GM13976 (cell line): ENCODE data around the gene MAP3K4.

Experiments used
- DNase-seq: peaks from one replicate; pipeline ENCODE4 v3.0.0; 2012; ENCODE audit warnings: low spot score
- in situ Hi-C: fragments of 300-500 bp; cut with MboI; formaldehyde crosslinking; loops from one replicate; pipeline ENCODE4 v1.12.0; 2022; ENCODE audit warnings: low sequenced_read_pairs, mixed read lengths, inconsistent platforms; ENCODE audit not compliant: unreplicated experiment
- TF ChIP-seq, protein P1 (sequence below): IDR thresholded peaks from 2 replicates; pipeline ENCODE4 v1.5.1; 2012; ENCODE audit warnings: borderline replicate concordance, mild to moderate bottlenecking; ENCODE audit not compliant: insufficient read depth; ENCODE audit errors: extremely low read depth, missing control alignments, control extremely low read depth

MAP3K4 gene

GRCh38 chr6:161074496-161075121, 83.0 kb downstream of the MAP3K4 start:
- TF ChIP-seq, protein P1, sequence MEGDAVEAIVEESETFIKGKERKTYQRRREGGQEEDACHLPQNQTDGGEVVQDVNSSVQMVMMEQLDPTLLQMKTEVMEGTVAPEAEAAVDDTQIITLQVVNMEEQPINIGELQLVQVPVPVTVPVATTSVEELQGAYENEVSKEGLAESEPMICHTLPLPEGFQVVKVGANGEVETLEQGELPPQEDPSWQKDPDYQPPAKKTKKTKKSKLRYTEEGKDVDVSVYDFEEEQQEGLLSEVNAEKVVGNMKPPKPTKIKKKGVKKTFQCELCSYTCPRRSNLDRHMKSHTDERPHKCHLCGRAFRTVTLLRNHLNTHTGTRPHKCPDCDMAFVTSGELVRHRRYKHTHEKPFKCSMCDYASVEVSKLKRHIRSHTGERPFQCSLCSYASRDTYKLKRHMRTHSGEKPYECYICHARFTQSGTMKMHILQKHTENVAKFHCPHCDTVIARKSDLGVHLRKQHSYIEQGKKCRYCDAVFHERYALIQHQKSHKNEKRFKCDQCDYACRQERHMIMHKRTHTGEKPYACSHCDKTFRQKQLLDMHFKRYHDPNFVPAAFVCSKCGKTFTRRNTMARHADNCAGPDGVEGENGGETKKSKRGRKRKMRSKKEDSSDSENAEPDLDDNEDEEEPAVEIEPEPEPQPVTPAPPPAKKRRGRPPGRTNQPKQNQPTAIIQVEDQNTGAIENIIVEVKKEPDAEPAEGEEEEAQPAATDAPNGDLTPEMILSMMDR: no peak
- DNase-seq: no peak
- in situ Hi-C loops: no loop called here

- no peak for DNase-seq
- TF ChIP-seq, protein P1: no peak
Observed at GRCh38 chr6:161076181-161076677, 84.7 kb downstream of the MAP3K4 start.

GRCh38 chr6:161079566-161080262, 88.1 kb downstream of the MAP3K4 start:
- DNase-seq: no peak
- TF ChIP-seq, protein P1: no peak
- in situ Hi-C loops: no loop called here

More at GRCh38 chr6:161076181-161076677, 84.7 kb downstream of the MAP3K4 start:
- in situ Hi-C loops: no loop called here

DNA sequence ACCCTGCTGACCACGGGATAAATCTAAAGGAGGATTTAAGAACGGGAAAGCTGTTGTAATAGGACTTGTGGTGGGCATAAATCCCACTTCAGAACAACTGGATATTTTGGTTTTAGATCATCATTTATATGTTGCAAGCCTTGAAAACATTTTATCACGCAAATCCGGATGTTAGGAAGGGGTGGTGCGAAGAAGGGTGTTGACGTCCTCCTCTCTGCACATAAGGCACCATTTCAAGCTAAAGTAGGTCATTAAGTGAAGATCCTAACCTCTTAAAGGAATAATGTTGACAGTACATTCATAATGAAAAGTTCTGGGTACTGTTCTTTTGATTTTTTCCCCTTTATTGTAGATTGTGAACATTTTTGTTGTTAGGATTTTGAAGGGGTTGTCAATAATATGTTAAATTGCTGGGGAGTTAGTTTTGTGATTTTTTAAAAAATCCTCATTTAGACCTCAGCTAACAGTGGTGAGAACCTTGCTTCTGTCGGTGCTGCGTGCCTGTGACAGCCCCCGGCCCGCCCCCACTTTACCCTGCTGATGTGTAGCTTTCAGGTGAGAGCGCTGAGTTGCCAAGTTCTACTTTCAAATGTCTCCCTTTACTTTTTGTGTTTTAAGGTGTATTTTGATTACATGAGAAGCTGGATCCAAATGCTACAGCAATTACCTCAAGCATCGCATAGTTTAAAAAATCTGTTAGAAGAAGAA, 88.8 kb downstream of the MAP3K4 start:
- TF ChIP-seq, protein P1: no peak
- no peak for DNase-seq
- in situ Hi-C loops: no loop called here

- TF ChIP-seq, protein P1: no peak
- in situ Hi-C loops: no loop called here
- no peak for DNase-seq
Observed at GRCh38 chr6:161082215-161082614, 90.6 kb downstream of the MAP3K4 start.

DNA sequence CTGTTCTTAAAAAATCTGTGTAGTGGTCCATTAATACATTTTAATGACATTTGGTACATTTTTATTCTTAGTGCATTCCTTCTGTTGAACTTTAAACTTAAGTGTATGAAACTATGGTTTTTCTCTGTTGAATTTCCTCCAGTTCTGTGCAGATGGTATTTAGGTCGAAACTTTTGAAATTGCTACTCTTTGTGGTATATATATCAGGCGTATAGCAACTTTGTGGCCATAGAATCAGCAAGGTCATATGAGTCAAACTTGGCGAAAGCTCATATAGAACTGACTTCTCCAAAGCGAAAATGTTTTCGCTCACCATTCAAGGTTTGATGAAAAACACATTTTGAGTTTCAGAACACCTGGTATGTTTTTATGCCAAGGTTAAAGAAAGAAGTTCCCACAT, 93.7 kb downstream of the MAP3K4 start:
- in situ Hi-C loops: no loop called here
- DNase-seq: no peak
- TF ChIP-seq, protein P1: no peak
